GM19463 (cell line): ENCODE results near the gene WDR18.
"Not testable (repeated sequence)": the region's sequence is repeated elsewhere in the genome, so short reads cannot be mapped to it uniquely, and the experiment has no call there.

Experiments used
- ATAC-seq: cut with Tn5 transposase; IDR thresholded peaks from one replicate; pipeline ENCODE4 v1.9.1; 2021; ENCODE audit warnings: mild to moderate bottlenecking, moderate library complexity; ENCODE audit not compliant: unreplicated experiment

WDR18 gene

GRCh38 chr19:948842-949496 lies 35.2 kb upstream of the WDR18 start:
- no peak for ATAC-seq

DNA sequence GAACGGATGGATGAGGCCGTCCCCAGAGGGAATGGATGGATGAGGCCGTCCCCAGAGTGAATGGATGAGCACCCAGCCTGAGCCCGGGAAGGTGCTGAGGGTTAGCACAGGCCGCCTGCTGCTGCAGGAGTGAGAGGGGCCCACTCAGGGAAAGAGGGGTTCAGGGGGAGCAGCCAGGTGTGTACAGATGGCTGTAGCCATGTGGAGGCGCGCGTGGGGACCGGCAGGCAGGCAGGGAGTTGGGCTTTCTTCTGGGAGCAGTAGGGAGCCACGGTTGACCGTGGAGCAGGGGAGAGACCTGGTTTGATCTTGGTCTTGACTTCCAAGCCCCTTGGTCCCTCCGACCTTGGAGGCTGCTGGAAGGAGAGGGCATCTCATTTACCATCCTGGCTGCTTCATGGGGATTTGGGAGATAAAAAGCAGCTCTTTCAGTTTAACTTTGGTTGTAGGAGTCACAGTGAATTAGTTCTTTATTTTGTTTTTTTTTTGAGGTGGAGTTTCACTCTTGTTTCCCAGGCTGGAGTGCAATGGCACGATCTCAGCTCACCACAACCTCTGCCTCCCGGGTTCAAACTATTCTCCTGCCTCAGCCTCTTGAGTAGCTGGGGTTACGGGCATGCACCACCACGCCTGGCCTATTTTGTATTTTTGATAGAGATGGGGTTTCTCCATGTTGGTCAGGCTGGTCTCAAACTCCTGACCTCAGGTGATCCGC lies 33.6 kb upstream of the WDR18 start:
- no peak for ATAC-seq

DNA sequence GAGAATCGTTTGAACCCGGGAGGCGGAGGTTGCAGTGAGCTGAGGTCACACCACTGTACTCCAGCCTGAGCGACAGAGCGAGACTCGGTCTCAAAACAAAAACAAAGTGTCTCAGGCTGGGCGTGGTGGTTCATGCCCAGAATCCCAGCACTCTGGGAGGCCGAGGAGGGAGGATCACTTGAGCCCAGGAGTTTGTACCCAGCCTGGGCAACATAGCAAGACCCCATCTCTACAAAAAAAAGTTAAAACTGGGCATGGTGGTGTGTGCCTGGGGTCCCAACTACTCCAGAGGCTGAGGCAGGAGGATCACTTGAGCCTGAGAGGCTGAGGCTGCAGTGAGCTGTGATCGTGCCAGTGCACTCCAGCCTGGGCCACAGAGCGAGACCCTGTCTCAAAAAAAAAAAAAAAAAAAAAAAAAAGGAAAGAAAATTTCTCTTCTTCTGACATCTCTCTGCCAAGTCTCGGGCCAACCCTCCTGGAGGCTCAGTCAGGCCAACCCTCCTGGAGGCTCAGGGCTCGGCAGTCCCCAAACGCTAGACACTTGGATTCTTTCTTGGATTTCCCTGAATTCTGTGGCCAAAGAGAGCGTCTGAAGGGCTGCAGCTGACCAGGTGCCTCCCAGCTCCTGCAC lies 32.0 kb upstream of the WDR18 start:
- no peak for ATAC-seq

- ATAC-seq = no peak
These were observed 31.3 kb upstream of the WDR18 start for GRCh38 chr19:952680-953444.

GRCh38 chr19:953445-954271 lies 30.5 kb upstream of the WDR18 start:
- no peak for ATAC-seq

- no peak for ATAC-seq
These were observed 29.9 kb upstream of the WDR18 start for GRCh38 chr19:954272-954671.

- no peak for ATAC-seq
These were observed 29.3 kb upstream of the WDR18 start for GRCh38 chr19:954672-955494.

DNA sequence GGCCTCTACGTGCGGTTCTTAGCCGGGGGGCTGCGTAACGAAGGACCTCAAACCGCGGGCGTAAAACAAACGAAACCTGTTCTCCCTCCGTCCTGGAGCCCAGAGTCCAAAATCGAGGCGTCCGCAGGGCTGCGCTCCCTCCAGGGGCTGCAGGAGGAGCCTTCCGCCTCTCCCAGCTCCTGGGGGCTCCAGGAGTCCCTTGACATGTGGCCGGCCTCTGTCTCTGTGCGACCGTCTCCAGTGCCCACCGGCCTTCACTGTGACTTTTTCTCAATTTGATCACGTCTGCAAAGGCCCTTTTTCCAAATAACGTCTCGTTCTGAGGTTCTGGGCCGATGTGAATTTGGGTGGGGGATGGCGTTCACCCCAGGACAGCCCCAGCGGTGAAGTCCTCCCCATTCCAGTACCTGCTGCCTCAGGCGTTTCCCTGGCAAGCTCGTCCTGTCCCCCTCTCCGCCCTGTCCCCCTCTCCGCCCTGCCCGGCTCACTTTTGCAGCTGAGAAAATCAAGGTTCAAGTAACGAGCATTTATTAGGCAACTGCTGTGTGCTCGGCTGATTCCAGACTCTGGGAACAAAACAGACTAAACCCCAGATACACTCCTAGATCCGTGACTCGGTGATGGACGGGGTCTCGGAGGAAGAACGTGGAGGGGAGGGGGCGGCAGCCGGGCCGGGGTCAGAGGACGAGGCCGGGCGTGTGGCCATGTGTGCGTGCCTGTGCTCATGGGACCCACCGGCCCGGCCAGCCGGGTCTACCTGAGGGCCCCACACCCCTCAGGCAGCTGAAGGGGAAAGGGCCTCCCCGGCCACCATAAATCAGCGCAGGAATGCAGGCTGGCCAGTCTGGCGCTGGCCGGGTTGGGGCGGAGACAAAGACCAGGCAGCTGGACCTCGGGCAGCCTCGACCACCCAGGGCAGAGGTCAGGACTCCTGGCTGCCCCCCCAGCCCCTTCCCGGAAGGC lies 28.1 kb upstream of the WDR18 start:
- no peak for ATAC-seq

DNA sequence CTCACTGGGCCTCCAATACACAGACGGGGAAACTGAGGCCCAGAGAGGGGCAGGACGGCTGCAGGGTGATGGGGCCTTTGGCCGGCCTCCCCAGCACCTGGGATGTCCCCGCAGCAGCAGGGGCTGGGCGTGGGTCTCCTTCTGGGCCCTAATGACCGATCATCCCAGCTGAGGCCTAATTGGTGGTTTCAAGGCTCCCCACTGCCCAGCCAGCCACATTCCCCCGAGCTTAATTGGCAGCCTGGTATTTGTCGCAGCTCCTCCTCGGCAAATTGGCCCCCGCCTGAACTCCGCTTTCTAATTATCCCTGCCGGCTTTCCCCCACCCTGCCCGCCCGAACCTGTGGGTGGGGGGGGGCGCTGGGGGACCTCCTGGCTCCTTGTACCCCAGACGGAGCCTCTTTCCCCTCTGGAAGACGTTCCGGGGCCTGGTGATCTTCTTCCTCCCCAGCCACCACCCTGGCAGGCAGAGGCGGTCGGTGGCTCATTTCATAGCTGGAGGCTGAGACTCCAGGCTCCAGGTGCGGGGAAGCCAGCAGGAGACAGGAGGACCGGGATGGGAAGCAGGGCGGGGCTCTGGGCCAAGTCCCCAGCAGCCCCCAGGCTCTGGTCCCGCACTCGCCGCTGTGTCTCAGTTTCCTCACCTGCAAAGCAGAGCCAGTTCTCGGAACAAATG lies 27.2 kb upstream of the WDR18 start:
- ATAC-seq = no peak

DNA sequence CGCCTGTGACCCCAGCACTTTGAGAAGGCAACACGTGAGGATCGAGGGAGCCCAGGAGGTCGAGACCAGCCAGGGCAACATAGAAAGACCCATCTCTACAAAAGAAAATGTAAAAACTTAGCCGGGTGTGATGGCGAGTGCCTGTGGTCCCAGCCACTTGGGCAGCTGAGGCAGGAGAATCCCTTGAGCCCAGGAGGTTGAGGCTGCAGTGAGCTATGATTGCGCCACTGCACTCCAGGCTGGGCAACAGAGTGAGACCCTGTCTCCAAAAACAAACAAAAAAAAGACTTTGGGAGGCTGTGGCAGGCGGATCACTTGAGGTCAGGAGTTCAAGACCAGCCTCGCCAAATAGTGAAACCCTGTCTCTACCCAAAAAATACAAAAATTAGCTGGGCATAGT lies 26.6 kb upstream of the WDR18 start:
- ATAC-seq = not testable (repeated sequence)

GRCh38 chr19:958967-959855 lies 24.9 kb upstream of the WDR18 start:
- no peak for ATAC-seq

DNA sequence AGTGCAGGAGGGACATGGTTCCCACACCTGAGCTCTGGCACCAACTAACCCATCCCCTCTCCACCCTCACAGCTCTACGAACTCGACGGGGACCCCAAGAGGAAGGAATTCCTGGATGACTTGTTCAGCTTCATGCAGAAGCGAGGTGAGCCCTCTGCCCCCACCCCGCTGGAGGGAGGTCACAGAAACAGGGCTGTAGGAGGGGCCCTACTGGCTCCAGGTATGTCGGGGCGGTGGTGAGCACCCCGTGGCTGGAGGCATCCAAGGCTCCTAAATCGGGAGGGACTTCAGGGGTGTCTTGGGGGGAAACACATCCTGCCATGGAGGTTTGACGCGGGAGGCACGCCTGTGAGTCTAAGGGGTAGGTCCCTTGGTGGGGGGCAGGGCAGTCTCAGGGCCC lies 24.1 kb upstream of the WDR18 start:
- ATAC-seq = no peak

DNA sequence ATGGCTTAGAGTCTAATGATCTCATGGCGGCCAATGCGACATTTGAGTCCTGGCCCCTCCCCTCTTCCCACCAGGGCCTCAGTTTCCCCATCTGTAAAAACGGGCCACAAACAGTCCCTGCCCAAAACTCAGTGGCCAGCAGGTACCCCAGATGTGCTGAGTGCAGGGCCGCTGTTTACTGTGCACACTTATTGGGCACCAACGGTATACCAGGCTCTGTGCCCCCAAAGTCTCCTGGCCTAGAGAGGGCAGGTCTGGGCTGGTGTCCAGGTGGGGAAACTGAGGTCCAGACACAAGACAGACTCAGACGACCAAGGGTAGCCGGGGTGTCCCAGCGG lies 23.6 kb upstream of the WDR18 start:
- ATAC-seq = no peak

DNA sequence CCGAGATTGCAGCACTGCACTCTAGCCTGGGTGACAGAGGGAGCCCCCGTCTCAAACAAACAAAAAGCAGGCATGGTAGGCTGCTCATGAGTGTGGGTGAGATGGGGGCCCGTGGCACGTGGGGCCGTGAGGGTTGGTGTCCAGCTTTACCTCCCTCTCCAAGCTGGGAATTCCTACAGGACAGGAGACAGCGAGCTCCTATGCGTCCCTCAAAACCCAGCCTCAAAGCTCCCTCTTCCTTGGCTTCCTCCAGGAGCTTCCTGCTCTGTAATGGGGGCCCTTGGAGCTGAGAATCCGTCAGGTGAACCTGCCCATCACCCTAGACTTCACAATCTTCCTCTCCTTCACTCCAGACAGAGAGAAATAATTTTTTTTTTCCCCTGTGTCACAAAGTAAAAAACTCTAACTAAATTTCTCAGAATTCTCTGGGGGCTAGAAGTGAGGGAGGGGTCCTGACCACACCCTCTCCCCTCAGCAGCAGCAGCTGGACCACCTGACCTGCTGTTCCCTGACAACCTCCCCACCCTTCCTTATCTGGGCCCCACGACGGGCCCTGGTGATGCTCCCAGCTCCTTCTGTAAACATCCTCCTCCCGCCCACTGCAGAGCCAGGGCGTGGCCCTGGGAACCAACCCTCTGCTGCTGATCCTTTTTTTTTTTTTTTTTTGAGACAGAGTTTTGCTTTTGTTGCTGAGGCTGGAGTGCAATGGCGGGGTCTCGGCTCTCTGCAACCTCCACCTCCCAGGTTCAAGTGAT lies 22.1 kb upstream of the WDR18 start:
- ATAC-seq = no peak

DNA sequence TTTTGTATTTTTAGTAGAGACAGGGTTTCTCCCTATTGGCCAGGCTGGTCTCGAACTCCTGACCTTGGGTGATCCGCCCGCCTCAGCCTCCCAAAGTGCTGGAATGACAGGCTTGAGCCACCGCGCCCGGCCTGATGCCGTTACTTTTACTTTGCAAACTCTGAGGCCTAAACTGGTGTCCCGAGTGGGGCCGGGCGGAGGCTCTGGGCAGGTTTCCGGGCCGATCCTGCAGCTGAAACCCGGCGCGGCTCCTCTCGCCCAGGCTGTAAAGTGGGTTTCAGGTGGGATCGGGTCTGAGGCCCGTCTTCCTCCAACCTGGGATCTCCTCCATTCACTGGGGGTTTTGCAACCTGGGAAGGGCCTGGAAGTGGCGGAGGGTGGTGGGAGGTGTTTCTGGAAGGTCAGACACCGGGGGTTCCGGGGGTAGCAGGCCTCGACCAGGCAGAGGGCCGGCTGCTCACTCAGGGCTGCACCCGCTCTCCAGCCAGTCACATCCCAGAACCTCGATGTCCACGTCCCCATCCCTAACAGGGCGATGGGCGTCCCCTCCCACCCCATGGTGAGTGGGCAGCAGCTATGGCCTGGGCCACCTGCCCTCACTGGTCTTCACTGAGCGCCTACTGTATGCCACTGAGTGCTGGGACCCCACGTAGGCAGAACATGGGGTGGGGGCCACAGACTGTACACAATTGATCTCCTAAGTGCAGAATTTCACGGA lies 21.3 kb upstream of the WDR18 start:
- ATAC-seq = no peak

DNA sequence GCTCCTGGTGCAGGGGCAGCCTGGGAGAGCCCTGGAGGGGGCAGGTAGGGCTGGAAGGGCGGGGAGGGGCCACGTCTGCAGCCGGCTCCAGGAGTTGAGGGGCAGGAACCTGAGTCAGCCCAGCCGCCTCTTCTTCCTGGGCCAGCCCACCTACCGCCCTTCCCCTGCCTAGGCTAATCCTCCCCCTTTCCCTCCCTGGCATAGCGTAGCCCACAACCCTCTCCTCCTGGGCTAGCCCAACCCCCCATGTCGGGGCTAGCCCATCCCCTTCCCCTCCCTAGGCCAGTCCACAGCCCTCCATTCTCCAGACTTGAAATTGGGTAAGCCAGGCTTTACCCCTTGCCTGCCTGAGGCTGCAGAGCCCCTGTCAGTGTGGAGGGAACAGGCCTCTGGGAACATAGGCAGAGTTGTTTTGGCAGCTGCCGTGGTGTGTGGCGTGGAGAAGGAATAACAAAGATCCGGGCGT lies 20.6 kb upstream of the WDR18 start:
- ATAC-seq = no peak
